Fibroblast of lung (primary cell): Measurements from ENCODE around the gene MCOLN1. TPM values are rescaled to one million over a fixed set of nuclear protein-coding genes. Genes with fewer than 3 reads are reported as not detected.
A peak's percentile ranks its signal among the peaks of the same experiment; 100 is the strongest.

Experiments
- DNase-seq, 2 donors: peaks; one replicate each; pipeline versions ENCODE4 v3.0.0 to v3.0.0-alpha.2; 2010; ENCODE audit warnings: low read depth in 2 of 2
- H2AFZ ChIP-seq: 2 replicates; pipeline ENCODE4 v1.5.1; 2012; ENCODE audit warnings: low read length, control low read depth, inconsistent platforms
- H3K27ac ChIP-seq: 2 replicates; pipeline ENCODE4 v1.5.1; 2011; ENCODE audit warnings: low read length, control low read depth; ENCODE audit not compliant: insufficient read depth
- H3K27me3 ChIP-seq: 2 replicates; pipeline ENCODE4 v1.5.1; 2011; ENCODE audit warnings: mild to moderate bottlenecking, low read length; ENCODE audit not compliant: control insufficient read depth, insufficient read depth
- H3K36me3 ChIP-seq: 2 replicates; pipeline ENCODE4 v1.5.1; 2011; ENCODE audit warnings: low read length; ENCODE audit not compliant: control insufficient read depth, insufficient read depth
- H3K4me1 ChIP-seq: 2 replicates; pipeline ENCODE4 v1.5.1; 2011; ENCODE audit warnings: low read length; ENCODE audit not compliant: control insufficient read depth, insufficient read depth; ENCODE audit errors: extremely low read depth
- H3K4me2 ChIP-seq: 2 replicates; pipeline ENCODE4 v1.5.1; 2011; ENCODE audit warnings: low read length, control low read depth; ENCODE audit not compliant: insufficient read depth; ENCODE audit errors: extremely low read depth
- H3K4me3 ChIP-seq, 4 experiments: fragments of 200-600 bp in 1 of 4; sonication (generic) in 1 of 4; replicated peaks in 1 of 4; 2 replicates each; pipeline ENCODE4 v1.5.1; 2011 to 2016; ENCODE audit warnings: low read length in 4 of 4, low read depth in 3 of 4, mild to moderate bottlenecking in 3 of 4, control low read depth in 2 of 4, inconsistent platforms in 1 of 4, mixed read lengths in 1 of 4; ENCODE audit not compliant: insufficient read depth in 1 of 4; ENCODE audit errors: control extremely low read depth in 1 of 4
- H3K79me2 ChIP-seq: 2 replicates; pipeline ENCODE4 v1.5.1; 2012; ENCODE audit warnings: mild to moderate bottlenecking, low read length, inconsistent platforms; ENCODE audit not compliant: control insufficient read depth, insufficient read depth
- H3K9ac ChIP-seq: 2 replicates; pipeline ENCODE4 v1.5.1; 2011; ENCODE audit warnings: mild to moderate bottlenecking, low read length, control low read depth; ENCODE audit not compliant: insufficient read depth
- H3K9me3 ChIP-seq: 2 replicates; pipeline ENCODE4 v1.5.1; 2012; ENCODE audit warnings: low read depth, low read length; ENCODE audit not compliant: control insufficient read depth, insufficient read depth
- H4K20me1 ChIP-seq: 2 replicates; pipeline ENCODE4 v1.5.1; 2011; ENCODE audit warnings: low read length; ENCODE audit not compliant: control insufficient read depth, insufficient read depth; ENCODE audit errors: extremely low read depth
- EZH2 ChIP-seq: IDR thresholded peaks from 2 replicates; pipeline ENCODE4 v1.5.1; 2012; ENCODE audit warnings: low read length, control low read depth, mild to moderate bottlenecking; ENCODE audit errors: missing control alignments
- polyA plus RNA-seq, 2 donors: library from polyadenylated mRNA; depleted of rRNA in 1 of 2; stranded (reverse) in 1 of 2; unstranded in 1 of 2; fragments of >200 nt; gene quantifications; 2 replicates each; pipeline ENCODE4 v1.2.1, GENCODE V29; 2011 to 2012; ENCODE audit warnings: missing spikeins in 1 of 2
- total RNA-seq: library from RNA; depleted of rRNA; stranded (reverse); fragments of >200 nt; gene quantifications from 2 replicates; pipeline ENCODE4 v1.2.1, GENCODE V29; 2014
- TF ChIP-seq, protein P1 (sequence below), 2 donors: IDR thresholded peaks in 1 of 2; conservative IDR thresholded peaks in 1 of 2; 1 replicate in 1 of 2; 2 replicates in 1 of 2; pipeline ENCODE4 v1.5.1; 2011 to 2012; ENCODE audit warnings: low read length in 2 of 2, control low read depth in 1 of 2, inconsistent platforms in 1 of 2, low read depth in 1 of 2, mild to moderate bottlenecking in 1 of 2

MCOLN1 gene
- total and polyA plus RNA-seq, 2 donors (not counting 1 experiment from before 2014, with no cell fraction given): 4.0 to 15.1 TPM

DNA sequence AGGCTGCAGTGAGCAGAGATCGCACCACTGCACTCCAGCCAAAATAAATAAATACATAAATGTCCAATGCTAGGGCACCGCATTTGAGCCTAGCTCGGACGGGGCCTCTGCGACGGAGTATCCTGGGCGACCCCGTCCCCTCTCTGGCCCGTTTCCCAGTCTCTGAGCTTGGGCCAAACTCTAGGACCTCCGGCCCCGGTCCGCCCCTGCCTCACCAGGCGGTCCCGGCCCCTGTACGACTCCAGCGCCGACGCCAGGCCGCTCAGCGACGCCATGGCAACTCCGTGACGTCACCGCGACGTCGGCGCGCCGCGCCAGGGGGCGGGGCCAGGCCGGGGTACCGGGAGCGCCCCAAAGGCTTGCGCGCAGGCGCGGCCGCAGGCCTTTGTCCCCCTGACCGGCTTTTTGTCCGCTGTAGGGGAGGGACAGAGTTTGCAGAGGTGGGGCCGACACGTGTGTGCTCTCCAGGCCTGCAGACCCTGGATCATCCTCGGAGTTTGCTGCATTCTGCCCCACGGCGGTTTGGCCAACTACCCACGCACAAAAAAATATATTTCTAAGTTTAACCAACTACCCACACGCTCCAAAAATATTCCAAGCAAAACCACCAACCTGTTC lies 33.6 kb upstream of the MCOLN1 start, which contains the start of gene PEX11G:
Gene PEX11G (minus strand): TSS at position 300 of the 618 bp plus-strand sequence. CDS start 25 bp downstream, at position 275.
- H4K20me1 ChIP-seq: no peaks in the 10 kb centered on the region
- peak within 1 kb of the TSS; percentile 79 for H3K9ac ChIP-seq
- H3K4me3 ChIP-seq: peak within 1 kb of the TSS; percentile 51 to 72 (median 60)
- H3K4me2 ChIP-seq: peak within 1 kb of the TSS; percentile 80
- H3K36me3 ChIP-seq: no peaks in the 10 kb centered on the region
- H3K9me3 ChIP-seq: no peaks in the 10 kb centered on the region
- peak within 1 kb of the TSS; percentile 78 for H3K27ac ChIP-seq
- H3K27me3 ChIP-seq: no peaks in the 10 kb centered on the region
- DNase-seq: peak; percentile 81 to 87
- TF ChIP-seq, protein P1, sequence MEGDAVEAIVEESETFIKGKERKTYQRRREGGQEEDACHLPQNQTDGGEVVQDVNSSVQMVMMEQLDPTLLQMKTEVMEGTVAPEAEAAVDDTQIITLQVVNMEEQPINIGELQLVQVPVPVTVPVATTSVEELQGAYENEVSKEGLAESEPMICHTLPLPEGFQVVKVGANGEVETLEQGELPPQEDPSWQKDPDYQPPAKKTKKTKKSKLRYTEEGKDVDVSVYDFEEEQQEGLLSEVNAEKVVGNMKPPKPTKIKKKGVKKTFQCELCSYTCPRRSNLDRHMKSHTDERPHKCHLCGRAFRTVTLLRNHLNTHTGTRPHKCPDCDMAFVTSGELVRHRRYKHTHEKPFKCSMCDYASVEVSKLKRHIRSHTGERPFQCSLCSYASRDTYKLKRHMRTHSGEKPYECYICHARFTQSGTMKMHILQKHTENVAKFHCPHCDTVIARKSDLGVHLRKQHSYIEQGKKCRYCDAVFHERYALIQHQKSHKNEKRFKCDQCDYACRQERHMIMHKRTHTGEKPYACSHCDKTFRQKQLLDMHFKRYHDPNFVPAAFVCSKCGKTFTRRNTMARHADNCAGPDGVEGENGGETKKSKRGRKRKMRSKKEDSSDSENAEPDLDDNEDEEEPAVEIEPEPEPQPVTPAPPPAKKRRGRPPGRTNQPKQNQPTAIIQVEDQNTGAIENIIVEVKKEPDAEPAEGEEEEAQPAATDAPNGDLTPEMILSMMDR (conservative IDR thresholded peaks at IDR 0.05 in 1 of 2, IDR thresholded peaks at IDR 0.05 in 1 of 2; ENCODE audit: low read depth in 1 of 2, low read length in 2 of 2): no peak
- no peak for TF ChIP-seq EZH2
- peak within 1 kb of the TSS; percentile 90 for H2AFZ ChIP-seq
- H3K79me2 ChIP-seq: no peaks in the 10 kb centered on the region
- H3K4me1 ChIP-seq: peaks cover 4% of the 10 kb centered on the region

DNA sequence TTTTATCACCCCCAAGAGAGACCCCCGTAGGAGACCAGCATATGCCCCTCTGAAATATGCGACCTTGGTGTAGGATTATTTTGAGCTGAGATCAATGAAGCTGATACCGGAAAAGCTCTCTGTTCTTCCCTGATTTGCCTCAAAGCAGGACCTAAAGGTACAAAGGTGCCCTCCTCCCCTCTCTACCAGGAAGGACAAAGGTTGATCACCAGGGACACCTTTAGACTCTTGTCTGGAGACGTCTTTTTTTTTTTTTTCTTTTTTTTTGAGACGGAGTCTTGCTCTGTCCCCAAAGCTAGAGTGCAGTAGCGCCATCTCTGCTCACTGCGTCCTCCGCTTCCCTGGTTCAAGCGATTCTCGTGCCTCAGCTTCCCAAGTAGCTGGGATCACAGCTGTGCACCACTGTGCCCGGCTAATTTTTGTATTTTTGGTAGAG lies 32.8 kb upstream of the MCOLN1 start:
- DNase-seq: no peak

DNA sequence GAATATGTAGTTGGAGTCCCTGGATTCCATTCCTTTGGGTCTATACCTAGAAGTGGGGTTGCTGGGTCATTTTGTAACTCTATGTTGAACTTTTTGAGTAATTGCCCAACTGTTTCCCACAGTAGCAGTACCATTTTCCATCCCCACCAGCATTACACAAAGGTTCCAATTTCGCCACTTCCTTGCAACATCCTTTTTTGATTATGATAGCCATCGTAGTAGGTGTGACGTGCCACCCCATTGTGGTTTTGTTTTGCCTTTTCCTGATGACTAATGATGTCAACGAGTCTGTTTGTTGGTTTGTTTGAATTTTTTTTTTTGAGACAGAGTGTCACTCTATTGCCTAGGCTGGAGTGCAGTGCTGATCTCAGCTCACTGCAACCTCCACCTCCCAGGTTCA lies 30.3 kb upstream of the MCOLN1 start:
- Histone ChIP-seq H3K36me3 (no peaks in the 10 kb centered on the region), H3K9ac (no peak overlapping the region), H2AFZ (no peak overlapping the region), H3K27ac (no peak overlapping the region), H3K27me3 (no peaks in the 10 kb centered on the region), H3K4me3 (no peak overlapping the region), H3K4me1 (peaks cover 11% of the 10 kb centered on the region), H4K20me1 (no peaks in the 10 kb centered on the region), H3K4me2 (no peak overlapping the region), H3K9me3 (no peaks in the 10 kb centered on the region), H3K79me2 (no peaks in the 10 kb centered on the region)
- TF ChIP-seq, protein P1 (conservative IDR thresholded peaks at IDR 0.05 in 1 of 2, IDR thresholded peaks at IDR 0.05 in 1 of 2; ENCODE audit: low read depth in 1 of 2, low read length in 2 of 2): no peak
- no peak for TF ChIP-seq EZH2
- DNase-seq: no peak

More for the DNA sequence above, 32.8 kb upstream of the MCOLN1 start:
- no peaks in the 10 kb centered on the region for H3K79me2 ChIP-seq
- H2AFZ ChIP-seq: no peak overlapping the region
- no peaks in the 10 kb centered on the region for H3K9me3 ChIP-seq
- H3K27me3 ChIP-seq: no peaks in the 10 kb centered on the region
- TF ChIP-seq EZH2: no peak
- TF ChIP-seq, protein P1 (conservative IDR thresholded peaks at IDR 0.05 in 1 of 2, IDR thresholded peaks at IDR 0.05 in 1 of 2; ENCODE audit: low read depth in 1 of 2, low read length in 2 of 2): no peak
- H3K9ac ChIP-seq: no peak overlapping the region
- H3K4me2 ChIP-seq: peak overlapping the region; percentile 80
- no peaks in the 10 kb centered on the region for H4K20me1 ChIP-seq
- no peak overlapping the region for H3K27ac ChIP-seq
- no peaks in the 10 kb centered on the region for H3K36me3 ChIP-seq
- no peak overlapping the region for H3K4me3 ChIP-seq
- peaks cover 9% of the 10 kb centered on the region for H3K4me1 ChIP-seq
